Measurements from ENCODE around the gene TENT4A. TPM values are rescaled to one million over a fixed set of nuclear protein-coding genes. Genes with fewer than 3 reads are reported as not detected.

TENT4A gene
- total RNA-seq, 1 experiment from 2014 or later = 29.2 TPM

DNA sequence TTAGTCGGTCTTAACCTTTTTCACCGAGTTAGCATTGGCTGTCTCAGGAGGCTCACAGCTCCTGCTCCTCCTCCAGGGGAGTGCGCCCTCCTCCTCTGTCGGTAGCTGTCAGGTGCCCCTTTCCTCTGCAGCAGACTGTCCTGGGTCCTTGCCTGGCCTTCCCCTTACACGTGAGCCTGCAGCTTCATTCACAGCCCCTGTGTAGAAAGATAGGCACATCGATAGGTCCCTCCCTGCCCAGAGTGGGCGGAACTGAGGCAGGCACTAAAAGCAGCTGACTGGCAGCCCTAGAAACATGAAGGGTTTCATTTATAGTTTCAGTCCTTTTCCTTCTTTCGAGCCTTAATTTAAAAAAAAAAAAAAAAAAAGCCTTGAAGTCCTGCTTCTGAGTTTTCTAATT, 17.2 kb downstream of the TENT4A start:
- CTCF ChIA-PET = interaction anchor here (0.6 to 2.7 kb wide), 3 partner anchors 8 to 372 kb away, joined by 3 to 8 read pairs (median 3); no protein-coding TSS in a partner anchor

More for the DNA sequence above, 17.2 kb downstream of the TENT4A start:
- Mint-ChIP-seq H3K36me3 (no peaks in the 10 kb centered on the region), H3K9me3 (no peaks in the 10 kb centered on the region), H3K4me1 (peaks cover 59% of the 10 kb centered on the region), H3K4me3 (no peak overlapping the region), H3K27me3 (ENCODE audit: low read depth) (no peaks in the 10 kb centered on the region), H3K27ac (no peak overlapping the region)
- POLR2A ChIA-PET = no interaction called here
- TF ChIP-seq, protein P1, sequence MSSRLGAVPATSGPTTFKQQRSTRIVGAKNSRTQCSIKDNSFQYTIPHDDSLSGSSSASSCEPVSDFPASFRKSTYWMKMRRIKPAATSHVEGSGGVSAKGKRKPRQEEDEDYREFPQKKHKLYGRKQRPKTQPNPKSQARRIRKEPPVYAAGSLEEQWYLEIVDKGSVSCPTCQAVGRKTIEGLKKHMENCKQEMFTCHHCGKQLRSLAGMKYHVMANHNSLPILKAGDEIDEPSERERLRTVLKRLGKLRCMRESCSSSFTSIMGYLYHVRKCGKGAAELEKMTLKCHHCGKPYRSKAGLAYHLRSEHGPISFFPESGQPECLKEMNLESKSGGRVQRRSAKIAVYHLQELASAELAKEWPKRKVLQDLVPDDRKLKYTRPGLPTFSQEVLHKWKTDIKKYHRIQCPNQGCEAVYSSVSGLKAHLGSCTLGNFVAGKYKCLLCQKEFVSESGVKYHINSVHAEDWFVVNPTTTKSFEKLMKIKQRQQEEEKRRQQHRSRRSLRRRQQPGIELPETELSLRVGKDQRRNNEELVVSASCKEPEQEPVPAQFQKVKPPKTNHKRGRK (CRISPR knock-in tag; IDR thresholded peaks at IDR 0.05; ENCODE audit: borderline replicate concordance) = no peak
- TF ChIP-seq, protein P2, sequence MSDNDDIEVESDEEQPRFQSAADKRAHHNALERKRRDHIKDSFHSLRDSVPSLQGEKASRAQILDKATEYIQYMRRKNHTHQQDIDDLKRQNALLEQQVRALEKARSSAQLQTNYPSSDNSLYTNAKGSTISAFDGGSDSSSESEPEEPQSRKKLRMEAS (CRISPR knock-in tag; IDR thresholded peaks at IDR 0.05) = no peak
- no peak for TF ChIP-seq NFYB (CRISPR knock-in tag; conservative IDR thresholded peaks at IDR 0.05; ENCODE audit: low read depth)
- no peak for TF ChIP-seq PRDM15 (CRISPR knock-in tag; IDR thresholded peaks at IDR 0.05)
- TF ChIP-seq MYBL2 (CRISPR knock-in tag; IDR thresholded peaks at IDR 0.05) = no peak
- TF ChIP-seq, protein P3, sequence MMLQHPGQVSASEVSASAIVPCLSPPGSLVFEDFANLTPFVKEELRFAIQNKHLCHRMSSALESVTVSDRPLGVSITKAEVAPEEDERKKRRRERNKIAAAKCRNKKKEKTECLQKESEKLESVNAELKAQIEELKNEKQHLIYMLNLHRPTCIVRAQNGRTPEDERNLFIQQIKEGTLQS (CRISPR knock-in tag; conservative IDR thresholded peaks at IDR 0.05) = no peak
- TF ChIP-seq ZNF532 (CRISPR knock-in tag; IDR thresholded peaks at IDR 0.05; ENCODE audit: borderline replicate concordance) = no peak
- TF ChIP-seq CTCF (IDR thresholded peaks at IDR 0.05) = no peak
- DNase-seq (ENCODE audit: low spot score) (no peak), ATAC-seq (peak; percentile 78)

Data from WTC11 (cell line).